NT2/D1 (cell line): ENCODE data around the gene RHCG.

Experiments
- DNase-seq: peaks from one replicate; pipeline ENCODE4 v3.0.0-alpha.2; 2011; ENCODE audit warnings: low read depth, low spot score
- H3K27me3 ChIP-seq: 2 replicates; pipeline ENCODE4 v1.6.0; 2011; ENCODE audit warnings: mild to moderate bottlenecking; ENCODE audit not compliant: insufficient read length, insufficient read depth
- H3K36me3 ChIP-seq: 2 replicates; pipeline ENCODE4 v1.6.1; 2011; ENCODE audit warnings: mild to moderate bottlenecking, low read length, mixed read lengths; ENCODE audit not compliant: insufficient read depth, insufficient read length
- H3K4me1 ChIP-seq: 2 replicates; pipeline ENCODE4 v1.5.1; 2011; ENCODE audit not compliant: insufficient read depth, insufficient read length
- H3K4me3 ChIP-seq: 2 replicates; pipeline ENCODE4 v1.5.1; 2011; ENCODE audit warnings: low read depth; ENCODE audit not compliant: insufficient read length
- H3K9ac ChIP-seq: 2 replicates; pipeline ENCODE4 v1.6.0; 2011; ENCODE audit warnings: low read depth; ENCODE audit not compliant: insufficient read length
- H3K9me3 ChIP-seq: 2 replicates; pipeline ENCODE4 v1.5.1; 2011; ENCODE audit warnings: mild to moderate bottlenecking, low read length; ENCODE audit not compliant: insufficient read depth
- SUZ12 ChIP-seq: IDR thresholded peaks from 2 replicates; pipeline ENCODE4 v1.6.1; 2011; ENCODE audit not compliant: insufficient read length, insufficient read depth; ENCODE audit errors: extremely low read depth
- YY1 ChIP-seq: IDR thresholded peaks from 2 replicates; pipeline ENCODE4 v1.6.1; 2011; ENCODE audit not compliant: insufficient read length, insufficient read depth
- ZNF274 ChIP-seq: IDR thresholded peaks from 2 replicates; pipeline ENCODE4 v1.6.1; 2011; ENCODE audit warnings: mild to moderate bottlenecking, low read depth, low read length

The RHCG gene

DNA sequence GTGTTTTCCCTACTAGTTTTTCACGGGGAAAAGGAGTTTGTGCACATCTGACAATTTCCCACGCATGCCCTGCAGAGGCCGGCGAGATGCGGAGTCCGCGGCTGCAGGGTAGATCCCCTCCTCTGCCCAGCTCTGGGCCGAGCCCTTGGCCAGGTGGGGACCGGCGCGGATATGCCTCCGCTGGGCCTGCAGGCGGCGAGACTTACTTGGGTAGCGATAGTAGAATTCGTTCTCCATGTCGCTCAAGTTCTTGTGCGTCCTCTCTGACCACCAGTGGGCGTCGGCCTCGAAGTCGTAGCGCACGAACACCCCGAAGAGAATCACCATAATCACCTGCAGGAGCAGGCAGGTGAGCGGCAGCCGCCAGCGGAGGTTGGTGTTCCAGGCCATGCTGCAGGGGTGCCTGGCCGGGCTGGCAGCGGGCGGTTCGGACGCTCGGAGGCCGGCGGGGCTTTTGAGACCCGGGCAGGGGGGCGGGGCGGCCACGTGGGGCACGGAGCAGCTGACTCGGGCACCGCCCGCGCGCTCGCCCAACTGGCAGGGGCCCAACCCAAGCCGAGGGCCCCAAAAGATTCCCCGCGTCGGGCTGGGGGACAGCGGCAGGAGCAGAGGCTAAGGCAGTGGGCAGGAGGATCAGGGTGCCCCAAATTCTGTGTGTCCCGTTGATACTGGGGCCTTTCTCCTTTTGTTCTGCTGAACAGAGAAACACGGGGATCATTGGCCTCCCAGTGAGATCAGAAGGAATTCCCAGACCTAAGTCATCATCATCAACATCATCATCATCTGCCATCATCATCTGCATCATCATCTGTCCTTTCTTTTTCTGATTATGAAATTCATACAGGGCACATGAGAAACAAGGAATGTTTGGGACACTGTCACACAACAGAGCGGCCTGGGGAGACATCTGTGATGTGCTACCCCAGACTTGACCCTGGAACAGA is at the start of gene RHCG:
RHCG (minus strand) TSS at position 429 of the 944 bp plus-strand sequence; CDS start at position 390, 39 bp downstream.
- peak within 1 kb of the TSS; percentile 54 for H3K4me3 ChIP-seq

DNA sequence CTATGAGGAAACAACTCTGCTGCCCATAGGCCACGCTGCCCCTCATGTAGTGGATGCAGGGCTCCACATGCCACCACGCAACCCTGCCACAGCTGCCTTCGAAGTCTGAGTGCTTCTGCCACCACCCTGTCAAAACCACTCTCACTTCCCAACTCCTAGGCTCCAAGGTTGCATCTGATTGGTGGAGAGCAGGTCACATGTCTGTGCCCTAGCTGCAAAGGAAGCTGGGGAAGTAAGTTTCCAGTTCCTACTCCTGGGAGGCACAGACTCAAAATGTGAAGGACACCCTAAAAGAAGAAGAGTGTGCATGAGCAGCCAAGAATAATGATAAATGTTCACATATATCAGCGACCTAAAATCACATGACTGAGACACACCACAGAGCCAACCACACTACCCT is 47.0 kb upstream of the RHCG start:
- no peak overlapping the region for H3K9ac ChIP-seq
- no peaks in the 10 kb centered on the region for H3K4me1 ChIP-seq
- no peak for DNase-seq
- TF ChIP-seq SUZ12 (no peak), YY1 (no peak), ZNF274 (no peak)
- H3K36me3 ChIP-seq, result no peaks in the 10 kb centered on the region
- H3K27me3 ChIP-seq, result no peaks in the 10 kb centered on the region
- H3K9me3 ChIP-seq, result peaks cover 9% of the 10 kb centered on the region
- H3K4me3 ChIP-seq, result no peak overlapping the region

More for the DNA sequence above, at the start of gene RHCG:
- no peaks in the 10 kb centered on the region for H3K9me3 ChIP-seq
- peak; percentile 75 for DNase-seq
- H3K9ac ChIP-seq, result peak within 1 kb of the TSS; percentile 54
- TF ChIP-seq ZNF274, result no peak
- no peak for TF ChIP-seq SUZ12
- TF ChIP-seq YY1, result no peak
- H3K27me3 ChIP-seq, result peaks cover 46% of the 10 kb centered on the region
- H3K36me3 ChIP-seq, result no peaks in the 10 kb centered on the region
- H3K4me1 ChIP-seq, result peaks cover 10% of the 10 kb centered on the region

- Histone ChIP-seq H3K9me3 (peaks cover 19% of the 10 kb centered on the region), H3K27me3 (no peaks in the 10 kb centered on the region), H3K9ac (no peak overlapping the region), H3K4me1 (no peaks in the 10 kb centered on the region), H3K4me3 (no peak overlapping the region), H3K36me3 (no peaks in the 10 kb centered on the region)
- TF ChIP-seq ZNF274, result no peak
- no peak for TF ChIP-seq YY1
- TF ChIP-seq SUZ12, result no peak
- no peak for DNase-seq
Observed at GRCh38 chr15:89542369-89542768, 46.0 kb upstream of the RHCG start.

GRCh38 chr15:89539027-89539426 is 42.6 kb upstream of the RHCG start:
- H3K4me1 ChIP-seq, result no peaks in the 10 kb centered on the region
- DNase-seq, result no peak
- no peak overlapping the region for H3K4me3 ChIP-seq
- no peak overlapping the region for H3K9ac ChIP-seq
- H3K36me3 ChIP-seq, result no peaks in the 10 kb centered on the region
- TF ChIP-seq SUZ12 (no peak), ZNF274 (no peak), YY1 (no peak)
- H3K27me3 ChIP-seq, result no peaks in the 10 kb centered on the region
- H3K9me3 ChIP-seq, result peaks cover 19% of the 10 kb centered on the region

DNA sequence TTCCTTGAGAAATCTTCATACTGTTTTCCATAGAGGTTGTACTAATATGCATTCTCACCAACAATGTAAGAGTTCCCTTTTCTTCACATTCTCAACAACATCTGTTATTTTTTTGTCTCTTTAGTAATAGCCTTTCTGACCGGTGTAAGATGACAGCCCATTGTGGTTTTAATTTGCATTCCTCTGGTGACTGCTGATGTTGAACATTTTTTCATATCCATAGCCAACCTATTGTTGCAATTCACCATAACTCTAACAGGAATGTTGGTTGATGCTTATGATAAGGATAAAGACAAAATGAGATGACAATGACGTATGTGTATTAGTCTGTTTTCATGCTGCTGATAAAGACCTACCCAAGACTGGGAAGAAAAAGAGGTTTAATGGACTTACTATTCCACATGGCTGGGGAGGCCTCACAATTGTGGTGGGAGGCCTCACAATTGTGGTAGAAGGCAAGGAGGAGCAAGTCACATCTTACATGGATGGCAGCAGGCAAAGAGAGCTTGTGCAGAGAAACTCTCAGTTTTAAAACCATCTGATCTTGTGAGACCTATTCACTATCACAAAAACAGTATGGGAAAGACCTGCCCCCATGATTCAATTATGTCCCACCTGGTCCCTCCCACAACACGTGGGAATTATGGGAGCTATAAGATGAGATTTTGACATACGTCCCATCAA is 37.6 kb upstream of the RHCG start:
- Histone ChIP-seq H3K9me3 (peaks cover 11% of the 10 kb centered on the region), H3K36me3 (no peaks in the 10 kb centered on the region), H3K4me1 (no peaks in the 10 kb centered on the region), H3K4me3 (no peak overlapping the region), H3K27me3 (no peaks in the 10 kb centered on the region), H3K9ac (no peak overlapping the region)
- TF ChIP-seq SUZ12, result no peak
- no peak for TF ChIP-seq YY1
- TF ChIP-seq ZNF274, result no peak
- no peak for DNase-seq

DNA sequence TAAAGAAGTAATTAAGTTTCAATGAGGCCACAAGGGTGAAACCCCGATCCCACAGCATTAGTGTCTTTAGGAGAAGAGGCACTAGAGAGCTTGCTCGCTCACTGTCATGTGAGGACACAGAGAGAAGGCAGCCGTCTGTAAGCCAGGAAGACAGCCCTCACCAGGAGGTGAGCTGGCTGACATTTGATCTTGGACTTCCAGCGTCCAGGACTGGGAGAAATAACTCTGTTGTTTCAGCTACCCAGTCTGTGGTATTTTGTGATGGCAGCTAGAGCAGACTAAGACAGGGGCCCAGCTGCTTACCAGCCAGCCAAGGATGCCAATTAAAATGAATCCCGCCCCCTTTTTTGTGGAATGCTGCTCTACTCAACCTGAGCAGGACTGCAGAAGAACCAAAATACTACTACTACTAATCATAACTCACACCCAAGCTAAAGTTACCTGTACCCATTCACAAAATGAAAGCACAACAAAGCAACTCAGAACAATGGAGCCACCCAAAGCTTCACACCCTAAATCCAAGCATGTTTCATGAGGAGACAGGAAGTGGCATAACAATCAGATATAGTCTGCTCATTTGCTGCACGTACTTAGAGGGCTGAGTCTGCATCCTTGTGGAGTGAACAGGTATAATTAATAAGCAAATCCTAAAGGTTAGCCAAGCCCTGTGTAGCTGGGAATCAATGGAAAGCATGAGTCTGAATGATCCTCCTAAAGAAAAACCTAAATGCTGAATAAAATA is 35.6 kb upstream of the RHCG start:
- Histone ChIP-seq H3K4me3 (no peak overlapping the region), H3K9me3 (no peaks in the 10 kb centered on the region), H3K4me1 (peaks cover 4% of the 10 kb centered on the region), H3K36me3 (no peaks in the 10 kb centered on the region), H3K9ac (no peak overlapping the region), H3K27me3 (no peaks in the 10 kb centered on the region)
- TF ChIP-seq SUZ12 (no peak), ZNF274 (no peak), YY1 (no peak)
- no peak for DNase-seq
